ENCODE measurements around the gene ARHGAP44. TPM values are rescaled to one million over a fixed set of nuclear protein-coding genes. Genes with fewer than 3 reads are reported as not detected.

The ARHGAP44 gene
- total RNA-seq, 1 donor from 2014 or later: 6.9 TPM

DNA sequence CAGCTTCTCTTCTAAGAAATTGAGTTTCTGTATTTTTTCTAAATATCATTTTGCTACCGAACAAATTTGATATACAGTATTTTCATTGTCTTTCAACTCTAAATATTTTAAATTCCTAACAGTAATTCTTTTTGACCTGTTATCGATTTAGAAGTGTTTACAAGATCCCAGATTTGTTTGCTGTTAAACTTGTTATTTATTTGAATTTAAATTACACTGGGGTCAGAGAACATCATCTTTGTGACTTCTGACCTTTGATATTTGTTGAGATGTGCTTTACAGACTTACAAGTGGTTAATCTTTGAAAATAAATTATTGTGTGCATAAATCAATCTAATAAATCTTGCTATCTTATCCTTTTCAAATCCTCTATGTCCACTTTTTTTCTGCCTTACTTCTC lies 94.2 kb downstream of the ARHGAP44 start:
- Mint-ChIP-seq H3K36me3 (ENCODE audit: low read depth) (no peaks in the 10 kb centered on the region), H3K4me1 (no peaks in the 10 kb centered on the region), H3K9me3 (peaks cover 2% of the 10 kb centered on the region), H3K4me3 (no peak overlapping the region), H3K27ac (no peak overlapping the region), H3K27me3 (no peaks in the 10 kb centered on the region)
- POLR2A ChIA-PET: no interaction called here
- ATAC-seq (ENCODE audit: low read depth) (no peak), DNase-seq (no peak)
- CTCF ChIA-PET: no interaction called here
- TF ChIP-seq, protein P1, sequence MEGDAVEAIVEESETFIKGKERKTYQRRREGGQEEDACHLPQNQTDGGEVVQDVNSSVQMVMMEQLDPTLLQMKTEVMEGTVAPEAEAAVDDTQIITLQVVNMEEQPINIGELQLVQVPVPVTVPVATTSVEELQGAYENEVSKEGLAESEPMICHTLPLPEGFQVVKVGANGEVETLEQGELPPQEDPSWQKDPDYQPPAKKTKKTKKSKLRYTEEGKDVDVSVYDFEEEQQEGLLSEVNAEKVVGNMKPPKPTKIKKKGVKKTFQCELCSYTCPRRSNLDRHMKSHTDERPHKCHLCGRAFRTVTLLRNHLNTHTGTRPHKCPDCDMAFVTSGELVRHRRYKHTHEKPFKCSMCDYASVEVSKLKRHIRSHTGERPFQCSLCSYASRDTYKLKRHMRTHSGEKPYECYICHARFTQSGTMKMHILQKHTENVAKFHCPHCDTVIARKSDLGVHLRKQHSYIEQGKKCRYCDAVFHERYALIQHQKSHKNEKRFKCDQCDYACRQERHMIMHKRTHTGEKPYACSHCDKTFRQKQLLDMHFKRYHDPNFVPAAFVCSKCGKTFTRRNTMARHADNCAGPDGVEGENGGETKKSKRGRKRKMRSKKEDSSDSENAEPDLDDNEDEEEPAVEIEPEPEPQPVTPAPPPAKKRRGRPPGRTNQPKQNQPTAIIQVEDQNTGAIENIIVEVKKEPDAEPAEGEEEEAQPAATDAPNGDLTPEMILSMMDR (IDR thresholded peaks at IDR 0.05): no peak
- intact Hi-C loops (cut with micrococcal nuclease): no loop called here

DNA sequence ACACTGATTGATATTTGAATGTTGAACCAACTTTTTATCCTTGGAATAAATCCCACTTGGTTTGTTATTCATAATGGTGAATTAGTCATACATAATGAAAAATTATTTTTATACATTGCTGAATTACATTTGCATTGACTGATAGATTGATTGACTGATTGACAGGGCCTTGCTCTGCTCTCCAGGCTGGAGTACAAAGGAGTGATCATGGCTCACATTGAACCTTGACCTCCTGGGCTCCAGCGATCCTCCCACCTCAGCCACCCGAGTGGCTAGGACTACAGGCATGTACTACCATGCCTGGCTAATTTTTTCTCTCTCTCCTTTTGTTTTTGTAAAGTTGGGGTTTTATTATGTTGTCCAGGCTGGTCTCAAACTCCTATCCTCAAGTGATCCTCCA lies 97.8 kb downstream of the ARHGAP44 start:
- CTCF ChIA-PET: no interaction called here
- POLR2A ChIA-PET: no interaction called here
- intact Hi-C loops (cut with micrococcal nuclease): no loop called here

DNA sequence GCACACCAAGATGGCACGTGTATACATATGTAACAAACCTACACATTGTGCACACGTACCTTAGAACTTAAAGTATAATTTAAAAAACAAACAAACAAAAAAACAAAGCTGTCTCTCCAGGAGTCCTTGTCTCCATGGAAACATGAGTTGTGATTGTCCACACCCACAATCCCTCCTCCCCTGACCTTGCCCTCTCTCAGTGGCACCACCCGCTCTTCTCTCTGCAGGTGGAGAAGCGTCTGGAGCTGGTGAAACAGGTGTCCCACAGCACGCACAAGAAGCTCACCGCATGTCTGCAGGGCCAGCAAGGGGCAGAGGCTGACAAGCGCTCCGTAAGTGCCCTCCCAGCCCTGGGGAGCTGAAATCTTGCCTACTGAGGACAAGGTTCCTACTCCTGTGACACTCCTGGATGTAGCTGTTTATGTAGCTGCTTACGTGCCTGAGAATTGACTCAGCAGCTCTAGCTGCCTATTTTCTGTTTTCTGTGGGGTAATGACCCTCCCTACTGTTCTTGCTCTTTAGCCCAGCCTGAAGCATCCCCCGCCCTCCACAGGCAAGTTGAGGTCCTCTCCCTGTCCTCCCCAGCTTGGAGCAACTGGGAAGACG lies 107.0 kb downstream of the ARHGAP44 start:
- no peaks in the 10 kb centered on the region for H3K36me3 Mint-ChIP-seq (ENCODE audit: low read depth)
- POLR2A ChIA-PET: no interaction called here
- DNase-seq (no peak), ATAC-seq (ENCODE audit: low read depth) (no peak)
- intact Hi-C loops (cut with micrococcal nuclease): no loop called here
- peaks cover 15% of the 10 kb centered on the region for H3K9me3 Mint-ChIP-seq
- no peaks in the 10 kb centered on the region for H3K27me3 Mint-ChIP-seq
- TF ChIP-seq, protein P1 (IDR thresholded peaks at IDR 0.05): no peak
- CTCF ChIA-PET: no interaction called here
- no peaks in the 10 kb centered on the region for H3K4me1 Mint-ChIP-seq
- no peak overlapping the region for H3K27ac Mint-ChIP-seq
- H3K4me3 Mint-ChIP-seq: no peak overlapping the region

More for the DNA sequence above, 97.8 kb downstream of the ARHGAP44 start:
- TF ChIP-seq, protein P1 (IDR thresholded peaks at IDR 0.05): no peak
- no peak overlapping the region for H3K27ac Mint-ChIP-seq
- H3K4me3 Mint-ChIP-seq: no peak overlapping the region
- no peaks in the 10 kb centered on the region for H3K9me3 Mint-ChIP-seq
- no peaks in the 10 kb centered on the region for H3K4me1 Mint-ChIP-seq
- no peaks in the 10 kb centered on the region for H3K36me3 Mint-ChIP-seq (ENCODE audit: low read depth)
- ATAC-seq (ENCODE audit: low read depth): no peak
- no peaks in the 10 kb centered on the region for H3K27me3 Mint-ChIP-seq
- no peak for DNase-seq

DNA sequence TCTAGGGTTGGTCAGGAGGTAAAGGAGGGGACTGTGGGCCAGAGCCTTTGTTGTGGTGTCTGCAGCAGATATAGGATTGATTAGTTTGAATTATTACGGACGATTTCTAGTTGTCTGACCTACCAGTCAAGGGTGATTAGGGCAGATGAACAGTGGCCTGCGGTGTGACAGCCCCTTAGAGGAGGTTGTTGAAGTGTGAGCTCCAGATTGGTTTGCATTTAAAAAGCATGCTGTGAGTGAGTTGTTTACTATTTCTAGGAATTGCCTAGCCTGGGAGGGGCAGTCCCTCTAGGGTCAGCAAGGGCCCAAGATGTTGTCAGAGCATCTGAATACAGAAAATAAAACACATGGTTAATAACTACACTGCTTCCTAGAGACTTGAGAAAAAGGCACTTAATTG lies 108.8 kb downstream of the ARHGAP44 start:
- Mint-ChIP-seq H3K27me3 (no peaks in the 10 kb centered on the region), H3K4me3 (no peak overlapping the region), H3K36me3 (ENCODE audit: low read depth) (no peaks in the 10 kb centered on the region), H3K9me3 (peaks cover 9% of the 10 kb centered on the region), H3K4me1 (no peaks in the 10 kb centered on the region), H3K27ac (no peak overlapping the region)
- ChIA-PET CTCF (no interaction called here), POLR2A (no interaction called here)
- no peak for ATAC-seq (ENCODE audit: low read depth)
- TF ChIP-seq, protein P1 (IDR thresholded peaks at IDR 0.05): no peak
- DNase-seq: no peak
- intact Hi-C loops (cut with micrococcal nuclease): no loop called here

DNA sequence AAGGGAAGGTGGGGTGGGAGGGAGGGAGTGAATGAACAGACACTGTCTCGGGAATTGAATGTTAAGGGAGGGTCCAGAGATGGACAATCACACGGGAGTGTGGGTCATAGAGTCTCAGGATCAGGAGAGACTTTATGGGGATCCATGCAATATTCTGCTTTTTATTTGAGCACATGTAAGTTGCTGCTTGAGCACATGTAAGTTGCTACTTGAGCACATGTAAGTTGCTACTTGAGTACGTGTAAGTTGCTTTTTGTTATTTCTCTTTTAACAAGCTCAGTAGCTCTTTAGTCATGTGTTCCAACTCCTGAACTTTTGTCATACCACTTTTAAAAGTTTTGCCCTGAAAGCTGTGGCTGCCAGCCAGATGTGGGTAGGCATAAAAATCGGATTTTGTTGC lies 110.3 kb downstream of the ARHGAP44 start:
- Mint-ChIP-seq H3K4me1 (no peaks in the 10 kb centered on the region), H3K4me3 (no peak overlapping the region), H3K27me3 (no peaks in the 10 kb centered on the region), H3K9me3 (peaks cover 3% of the 10 kb centered on the region), H3K36me3 (ENCODE audit: low read depth) (no peaks in the 10 kb centered on the region), H3K27ac (no peak overlapping the region)
- DNase-seq (no peak), ATAC-seq (ENCODE audit: low read depth) (no peak)
- POLR2A ChIA-PET: no interaction called here
- TF ChIP-seq, protein P1 (IDR thresholded peaks at IDR 0.05): no peak
- CTCF ChIA-PET: no interaction called here
- intact Hi-C loops (cut with micrococcal nuclease): no loop called here
